Gastroesophageal sphincter (tissue), 4 donors: ENCODE results near the gene FGF5. TPM values are rescaled to one million over a fixed set of nuclear protein-coding genes. Genes with fewer than 3 reads are reported as not detected.

Experiments
- ATAC-seq: fragments of 150-250 bp; one replicate; pipeline ENCODE4 v1.9.1; 2016; ENCODE audit warnings: mild to moderate bottlenecking, moderate library complexity
- H3K27ac ChIP-seq, 4 donors: fragments of 200-600 bp; sonication (generic) in 3 of 4; 1 replicate in 3 of 4; 2 replicates in 1 of 4; pipeline ENCODE4 v1.5.1; 2016 to 2019
- H3K27me3 ChIP-seq: fragments of 200-600 bp; sonication (generic); one replicate; pipeline ENCODE4 v1.5.1; 2019
- H3K36me3 ChIP-seq, 2 donors: fragments of 200-600 bp; sonication (generic); one replicate each; pipeline ENCODE4 v1.5.1; 2019; ENCODE audit warnings: control low read depth in 1 of 2
- H3K4me1 ChIP-seq, 3 donors: fragments of 200-600 bp; sonication (generic); 1 replicate in 2 of 3; 2 replicates in 1 of 3; pipeline ENCODE4 v1.5.1; 2016 to 2019; ENCODE audit warnings: control low read depth in 2 of 3
- H3K4me3 ChIP-seq, 2 donors: fragments of 200-600 bp; sonication (generic); one replicate each; pipeline ENCODE4 v1.5.1; 2019; ENCODE audit warnings: mild to moderate bottlenecking in 1 of 2, moderate library complexity in 1 of 2
- H3K9me3 ChIP-seq, 3 donors: fragments of 200-600 bp; sonication (generic); one replicate each; pipeline ENCODE4 v1.5.1; 2017 to 2019; ENCODE audit warnings: control low read depth in 2 of 3
- EP300 ChIP-seq: sonication (generic); formaldehyde crosslinking; IDR thresholded peaks from one replicate; pipeline ENCODE4 v1.6.1; 2017; ENCODE audit warnings: antibody characterized with exemption, mild to moderate bottlenecking
- POLR2A ChIP-seq, 2 donors: fragments of 450-650 bp; IDR thresholded peaks; one replicate each; pipeline ENCODE4 v1.6.1; 2017; ENCODE audit warnings: antibody characterized with exemption in 2 of 2, mild to moderate bottlenecking in 2 of 2, moderate library complexity in 1 of 2
- WGBS, 2 donors: methylation state at CpG; one replicate each; pipeline ENCODE4 v1.1.5; 2018; ENCODE audit warnings: low coverage in 1 of 2; 5-methylcytosine and 5-hydroxymethylcytosine counted together
- total RNA-seq, 4 donors: library from RNA; depleted of rRNA; stranded (reverse); fragments of >200 nt; gene quantifications; one replicate each; pipeline ENCODE4 v1.1.0, GENCODE V29; 2016
- TF ChIP-seq, protein P1 (sequence below), 4 experiments: fragments of 200-600 bp in 2 of 4; fragments of 450-650 bp in 2 of 4; sonication (generic) in 1 of 4; IDR thresholded peaks; one replicate each; pipeline ENCODE4 v1.5.1; 2017 to 2019; ENCODE audit warnings: antibody characterized with exemption in 4 of 4, mild to moderate bottlenecking in 2 of 4, moderate library complexity in 2 of 4

FGF5 gene
- total RNA-seq, 4 donors from 2014 or later, result 1.2 to 2.4 (median 2.0) TPM

DNA sequence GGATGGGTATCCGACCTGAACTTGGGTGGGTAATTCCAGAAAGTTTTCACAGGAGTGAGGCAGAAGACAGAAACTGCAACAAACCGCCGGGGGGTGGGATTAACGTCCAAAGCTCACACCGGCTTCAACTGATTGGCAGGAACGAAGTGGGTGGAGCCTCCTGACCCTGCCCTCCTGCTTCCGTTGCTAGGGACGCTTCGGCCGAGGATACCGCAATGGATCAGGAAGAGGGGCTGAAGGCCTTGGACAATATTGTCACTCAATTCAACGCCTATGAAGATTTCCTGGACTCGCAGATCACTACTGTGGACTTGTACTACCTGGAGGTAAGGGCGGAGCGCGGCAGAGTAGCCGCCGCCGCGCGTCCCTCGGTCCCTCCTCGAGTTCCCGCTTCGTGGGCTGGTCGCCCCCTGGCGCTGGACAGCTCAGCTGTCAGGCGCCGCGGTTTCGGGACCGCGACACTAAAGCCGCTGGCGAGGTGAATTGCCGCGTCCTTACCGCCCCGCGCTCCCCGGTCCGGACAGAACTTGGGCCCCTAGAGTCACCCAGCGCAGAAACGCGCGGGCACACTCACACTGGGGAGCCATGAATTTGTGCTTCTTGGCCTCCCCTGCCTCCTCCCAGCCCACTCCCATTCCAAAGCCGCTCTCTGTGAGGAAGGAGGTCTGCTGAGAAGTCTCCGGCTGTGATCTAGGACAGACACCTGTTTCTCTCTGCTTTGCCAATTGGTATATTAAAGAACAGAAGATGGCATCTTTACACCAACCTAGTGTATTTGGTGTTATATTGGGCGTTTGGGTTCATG lies 69.3 kb downstream of the FGF5 start, which contains the start of gene CFAP299:
Gene CFAP299 (plus strand): TSS at position 177 of the 805 bp plus-strand sequence.
- TF ChIP-seq, protein P1, sequence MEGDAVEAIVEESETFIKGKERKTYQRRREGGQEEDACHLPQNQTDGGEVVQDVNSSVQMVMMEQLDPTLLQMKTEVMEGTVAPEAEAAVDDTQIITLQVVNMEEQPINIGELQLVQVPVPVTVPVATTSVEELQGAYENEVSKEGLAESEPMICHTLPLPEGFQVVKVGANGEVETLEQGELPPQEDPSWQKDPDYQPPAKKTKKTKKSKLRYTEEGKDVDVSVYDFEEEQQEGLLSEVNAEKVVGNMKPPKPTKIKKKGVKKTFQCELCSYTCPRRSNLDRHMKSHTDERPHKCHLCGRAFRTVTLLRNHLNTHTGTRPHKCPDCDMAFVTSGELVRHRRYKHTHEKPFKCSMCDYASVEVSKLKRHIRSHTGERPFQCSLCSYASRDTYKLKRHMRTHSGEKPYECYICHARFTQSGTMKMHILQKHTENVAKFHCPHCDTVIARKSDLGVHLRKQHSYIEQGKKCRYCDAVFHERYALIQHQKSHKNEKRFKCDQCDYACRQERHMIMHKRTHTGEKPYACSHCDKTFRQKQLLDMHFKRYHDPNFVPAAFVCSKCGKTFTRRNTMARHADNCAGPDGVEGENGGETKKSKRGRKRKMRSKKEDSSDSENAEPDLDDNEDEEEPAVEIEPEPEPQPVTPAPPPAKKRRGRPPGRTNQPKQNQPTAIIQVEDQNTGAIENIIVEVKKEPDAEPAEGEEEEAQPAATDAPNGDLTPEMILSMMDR (IDR thresholded peaks at IDR 0.05), result peak in 3 of 4 experiments; percentile 51 to 70 (median 57)
- no peak for TF ChIP-seq EP300
- peak; percentile 90 for ATAC-seq
- Histone ChIP-seq H3K36me3 (no peaks in the 10 kb centered on the region), H3K9me3 (no peaks in the 10 kb centered on the region), H3K4me1 (peaks cover 0 to 31% (median 5%) of the 10 kb centered on the region in 3 donors), H3K4me3 (peak within 1 kb of the TSS; percentile 65 to 67), H3K27me3 (peaks cover 4% of the 10 kb centered on the region), H3K27ac (peak within 1 kb of the TSS; percentile 24 to 65 (median 51))
- 0% methylated on average over 6 to 14 of the region's 49 CpGs for WGBS, 2 donors

DNA sequence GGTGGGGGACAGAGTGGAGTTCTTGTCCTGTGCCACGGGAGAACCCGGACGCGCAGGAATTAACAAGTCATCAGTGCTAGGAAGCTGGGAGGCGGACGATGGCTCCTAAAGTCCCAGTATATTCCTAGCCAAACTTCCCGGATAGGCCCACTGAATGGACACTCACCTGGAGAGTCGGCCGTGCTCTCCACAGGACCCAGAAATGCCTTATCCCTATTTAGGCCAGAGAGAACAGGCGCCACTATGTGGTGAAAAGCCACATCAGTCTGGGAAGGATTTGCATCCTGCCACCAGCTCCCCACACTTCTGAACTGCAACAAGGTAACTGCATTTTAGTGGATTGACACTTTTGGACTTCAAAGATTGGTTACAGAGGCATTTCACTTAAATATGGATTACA lies 70.1 kb downstream of the FGF5 start:
- no peaks in the 10 kb centered on the region for H3K36me3 ChIP-seq
- WGBS, 2 donors, result 33% methylated on average over 6 of the region's 10 CpGs; no CpG with 5 or more reads in 1 of the 2 donors
- H3K27ac ChIP-seq, result no peak overlapping the region
- no peaks in the 10 kb centered on the region for H3K9me3 ChIP-seq
- peaks cover 4% of the 10 kb centered on the region for H3K27me3 ChIP-seq
- H3K4me3 ChIP-seq, result peak overlapping the region in 1 of 2 donors; percentile 65
- ATAC-seq, result no peak
- TF ChIP-seq, protein P1 (IDR thresholded peaks at IDR 0.05), result peak in 1 of 4 experiments; percentile 55
- TF ChIP-seq POLR2A (IDR thresholded peaks at IDR 0.05), result no peak
- peaks cover 0 to 31% (median 5%) of the 10 kb centered on the region in 3 donors for H3K4me1 ChIP-seq

DNA sequence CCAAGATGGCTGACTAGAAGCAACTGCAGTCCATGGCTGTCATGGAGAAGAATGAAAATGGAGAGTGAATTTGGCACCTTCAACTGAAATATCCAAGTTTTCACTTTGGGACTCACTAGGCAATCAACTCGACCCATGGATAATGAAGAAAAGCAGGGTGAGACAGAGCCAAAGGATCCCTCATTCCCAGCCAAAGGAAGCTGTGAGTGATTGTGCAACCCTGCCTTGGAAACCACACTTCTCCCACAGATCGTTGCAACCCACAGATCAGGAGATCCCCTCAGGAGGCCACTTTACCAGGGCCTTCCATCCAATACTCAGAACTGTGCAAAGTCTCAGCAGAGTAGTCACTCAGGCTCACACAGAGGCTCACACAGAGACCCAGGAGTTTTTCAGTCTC lies 73.6 kb downstream of the FGF5 start:
- WGBS, 2 donors, result 56% methylated on average over 2 of the region's 2 CpGs; no CpG with 5 or more reads in 1 of the 2 donors
- no peak for TF ChIP-seq EP300
- TF ChIP-seq, protein P1 (IDR thresholded peaks at IDR 0.05), result no peak
- no peaks in the 10 kb centered on the region for H3K27me3 ChIP-seq
- H3K36me3 ChIP-seq, result no peaks in the 10 kb centered on the region
- H3K4me3 ChIP-seq, result no peak overlapping the region
- H3K9me3 ChIP-seq, result no peaks in the 10 kb centered on the region
- no peak for ATAC-seq
- peaks cover 0 to 15% (median 0%) of the 10 kb centered on the region in 3 donors for H3K4me1 ChIP-seq
- no peak overlapping the region for H3K27ac ChIP-seq

Other genes with a start within 250 kb of the FGF5 start
- gene ANTXR2, start 193.4 kb upstream of the FGF5 start, total RNA-seq, result 100 to 1,000 TPM; 440 to 611 (median 501) TPM
- gene PRDM8, start 69.2 kb upstream of the FGF5 start, total RNA-seq, result 10 to 100 TPM; 31.2 to 43.6 (median 36.9) TPM
- 1 to 10 TPM in 1 of 4 donors, not detected in 3; 5.1 TPM for gene CFAP299, start 69.1 kb downstream of the FGF5 start, total RNA-seq